Amniotic epithelial cell (primary cell): ENCODE data around the gene PPP2R2D.
"Not testable (repeated sequence)": the region's sequence is repeated elsewhere in the genome, so short reads cannot be mapped to it uniquely, and the experiment has no call there.

Source experiments
- DNase-seq: peaks from one replicate; pipeline ENCODE4 v3.0.0-alpha.2; 2010; ENCODE audit warnings: low read depth

Gene PPP2R2D

GRCh38 chr10:131977323-131978096 lies 76.7 kb downstream of the PPP2R2D start:
- DNase-seq: no peak

GRCh38 chr10:131978366-131978765 lies 77.6 kb downstream of the PPP2R2D start:
- DNase-seq: no peak

GRCh38 chr10:131978851-131979250 lies 78.0 kb downstream of the PPP2R2D start:
- no peak for DNase-seq

GRCh38 chr10:131979336-131979735 lies 78.5 kb downstream of the PPP2R2D start:
- DNase-seq: no peak

GRCh38 chr10:131979821-131980270 lies 79.0 kb downstream of the PPP2R2D start:
- peak; percentile 34 for DNase-seq

- DNase-seq: no peak
Measured at GRCh38 chr10:131980321-131980720, 79.5 kb downstream of the PPP2R2D start.

GRCh38 chr10:131980761-131981428 lies 80.1 kb downstream of the PPP2R2D start:
- DNase-seq: no peak

- DNase-seq: peak; percentile 88
Measured at GRCh38 chr10:131981429-131982184, 80.8 kb downstream of the PPP2R2D start, which contains the start of gene BNIP3. TSS of gene BNIP3 (minus strand) at chr10:131981923. CDS start at chr10:131981806, 117 bp downstream.

GRCh38 chr10:131982185-131982756 lies 81.5 kb downstream of the PPP2R2D start:
- no peak for DNase-seq

GRCh38 chr10:131982796-131983195 lies 82.0 kb downstream of the PPP2R2D start:
- DNase-seq: no peak

GRCh38 chr10:131983780-131984179 lies 83.0 kb downstream of the PPP2R2D start:
- peak; percentile 75 for DNase-seq

- DNase-seq: not testable (repeated sequence)
Measured at GRCh38 chr10:131986851-131987250, 86.0 kb downstream of the PPP2R2D start.

- DNase-seq: not testable (repeated sequence)
Measured at GRCh38 chr10:131987301-131987700, 86.5 kb downstream of the PPP2R2D start.

- not testable (repeated sequence) for DNase-seq
Measured at GRCh38 chr10:131987786-131988185, 87.0 kb downstream of the PPP2R2D start.

- DNase-seq: no peak
Measured at GRCh38 chr10:131991726-131992125, 90.9 kb downstream of the PPP2R2D start.

GRCh38 chr10:131993275-131993674 lies 92.5 kb downstream of the PPP2R2D start:
- no peak for DNase-seq

- DNase-seq: no peak
Measured at GRCh38 chr10:131994435-131994834, 93.6 kb downstream of the PPP2R2D start.

GRCh38 chr10:131996466-131997365 lies 95.9 kb downstream of the PPP2R2D start:
- DNase-seq: no peak

GRCh38 chr10:131997366-131998049 lies 96.7 kb downstream of the PPP2R2D start:
- peak; percentile 97 for DNase-seq

GRCh38 chr10:131998050-131998844 lies 97.4 kb downstream of the PPP2R2D start:
- DNase-seq: no peak
